Natural killer cell treated with Interleukin-12 subunit alpha and Interleukin-12 subunit beta and Interleukin-15 and Interleukin-18, amount 100 ng/mL, for 72 hours (primary cell): ENCODE results near the gene ANXA2. TPM values are rescaled to one million over a fixed set of nuclear protein-coding genes. Genes with fewer than 3 reads are reported as not detected.
"Not testable (repeated sequence)": the region's sequence is repeated elsewhere in the genome, so short reads cannot be mapped to it uniquely, and the experiment has no call there.

ENCODE experiments used
- ATAC-seq, 2 donors: fragments of 150-1000 bp; cut with Tn5 transposase in 1 of 2; sonication (Bioruptor Pico), chemical (Tn5 transposase) in 1 of 2; 2 replicates each; pipeline ENCODE4 v1.10.0; 2021
- DNase-seq: peaks from one replicate; pipeline ENCODE4 v3.0.0; 2022; ENCODE audit warnings: low spot score
- H3K27ac Mint-ChIP-seq, 2 donors: 1 replicate in 1 of 2; 2 replicates in 1 of 2; pipeline ENCODE4 v1.8.0; 2022; ENCODE audit warnings: mixed read lengths in 2 of 2, mild to moderate bottlenecking in 1 of 2, moderate library complexity in 1 of 2
- H3K27me3 Mint-ChIP-seq, 2 donors: 1 replicate in 1 of 2; 2 replicates in 1 of 2; pipeline ENCODE4 v1.8.0; 2022; ENCODE audit warnings: mixed read lengths in 2 of 2
- H3K36me3 Mint-ChIP-seq: one replicate; pipeline ENCODE4 v1.8.0; 2022; ENCODE audit warnings: mixed read lengths
- H3K4me1 Mint-ChIP-seq, 2 donors: 1 replicate in 1 of 2; 2 replicates in 1 of 2; pipeline ENCODE4 v1.8.0; 2022; ENCODE audit warnings: low read depth in 2 of 2, mixed read lengths in 2 of 2, mild to moderate bottlenecking in 1 of 2
- H3K4me3 Mint-ChIP-seq: one replicate; pipeline ENCODE4 v1.8.0; 2022; ENCODE audit warnings: mixed read lengths
- H3K9me3 Mint-ChIP-seq: 2 replicates; pipeline ENCODE4 v1.8.0; 2022; ENCODE audit warnings: mixed read lengths
- total RNA-seq, 2 donors: library from RNA; stranded (reverse); gene quantifications; one replicate each; pipeline ENCODE4 v1.2.3, GENCODE V29; 2022

Gene ANXA2
- total RNA-seq, 2 donors from 2014 or later: 95.1 to 137 TPM

DNA sequence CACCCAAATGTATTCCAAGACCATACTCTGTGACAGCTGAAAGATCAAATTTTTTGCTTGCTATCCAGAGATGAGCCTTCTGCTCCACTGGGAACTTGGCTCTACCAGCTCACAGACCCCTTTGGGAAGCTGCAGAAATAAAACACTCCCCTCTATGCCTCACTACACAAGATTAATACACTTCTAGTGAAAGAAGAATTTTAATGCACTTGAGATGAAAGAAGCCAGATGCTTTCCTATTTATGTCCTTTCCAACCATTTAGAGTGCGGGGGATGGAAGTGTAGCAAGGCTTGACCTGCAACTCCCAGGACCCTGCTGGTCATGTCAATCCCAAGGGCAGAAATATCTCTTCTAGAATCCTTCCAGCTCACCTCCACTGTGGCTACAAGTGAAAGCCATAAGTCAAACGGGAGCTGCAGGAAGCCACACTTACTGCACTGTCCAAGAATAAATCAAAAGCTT, 34.7 kb downstream of the ANXA2 start:
- H3K4me3 Mint-ChIP-seq: no peak overlapping the region
- peaks cover 9 to 30% of the 10 kb centered on the region in 2 donors for H3K4me1 Mint-ChIP-seq
- H3K27ac Mint-ChIP-seq: peak overlapping the region in 1 of 2 donors; percentile 75
- no peak for DNase-seq
- H3K9me3 Mint-ChIP-seq: no peaks in the 10 kb centered on the region
- no peaks in the 10 kb centered on the region for H3K36me3 Mint-ChIP-seq
- ATAC-seq: no peak
- H3K27me3 Mint-ChIP-seq: no peaks in the 10 kb centered on the region

- H3K27ac Mint-ChIP-seq: peak overlapping the region in 1 of 2 donors; percentile 75
- peak overlapping the region; percentile 18 for H3K4me3 Mint-ChIP-seq
- H3K36me3 Mint-ChIP-seq: no peaks in the 10 kb centered on the region
- H3K4me1 Mint-ChIP-seq: peaks cover 9 to 30% of the 10 kb centered on the region in 2 donors
- no peaks in the 10 kb centered on the region for H3K9me3 Mint-ChIP-seq
- ATAC-seq (peak; percentile 61 to 96), DNase-seq (no peak)
- H3K27me3 Mint-ChIP-seq: no peaks in the 10 kb centered on the region
These were observed 35.3 kb downstream of the ANXA2 start for GRCh38 chr15:60362321-60363086.

- not testable (repeated sequence) for H3K27me3 Mint-ChIP-seq, H3K4me3 Mint-ChIP-seq, H3K9me3 Mint-ChIP-seq, H3K27ac Mint-ChIP-seq
- ATAC-seq: peak in 1 of 2 donors; percentile 66
- DNase-seq: peak; percentile 65
- Mint-ChIP-seq H3K36me3 (peaks cover 11% of the 10 kb centered on the region), H3K4me1 (peaks cover 9 to 30% of the 10 kb centered on the region in 2 donors)
These were observed 38.0 kb downstream of the ANXA2 start for GRCh38 chr15:60359738-60360137.

- DNase-seq (no peak), ATAC-seq (no peak)
- H3K4me1 Mint-ChIP-seq: peaks cover 9 to 25% of the 10 kb centered on the region in 2 donors
- no peak overlapping the region for H3K27ac Mint-ChIP-seq
- H3K4me3 Mint-ChIP-seq: no peak overlapping the region
- H3K27me3 Mint-ChIP-seq: no peaks in the 10 kb centered on the region
- no peaks in the 10 kb centered on the region for H3K9me3 Mint-ChIP-seq
- H3K36me3 Mint-ChIP-seq: peaks cover 14% of the 10 kb centered on the region
These were observed 38.7 kb downstream of the ANXA2 start for GRCh38 chr15:60358935-60359682.

DNA sequence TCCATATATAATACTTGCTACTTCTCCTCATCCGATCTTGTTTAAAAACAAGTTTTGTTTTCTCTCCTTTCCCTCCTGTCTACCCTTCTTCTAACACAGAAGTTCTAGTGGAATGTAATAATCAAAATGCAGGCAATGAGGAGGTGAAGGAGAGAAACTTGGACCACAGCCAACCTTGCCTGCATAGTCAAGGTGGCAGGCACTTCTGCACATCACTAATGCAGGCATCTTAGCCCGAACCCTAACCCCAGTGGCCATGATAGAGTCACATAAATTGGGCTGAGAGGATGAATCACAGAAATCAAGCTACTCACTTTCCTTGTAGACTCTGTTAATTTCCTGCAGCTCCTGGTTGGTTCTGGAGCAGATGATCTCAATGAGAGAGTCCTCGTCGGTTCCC, 41.0 kb downstream of the ANXA2 start:
- peaks cover 7 to 8% of the 10 kb centered on the region in 2 donors for H3K4me1 Mint-ChIP-seq
- DNase-seq: no peak
- H3K27ac Mint-ChIP-seq: no peak overlapping the region
- no peak overlapping the region for H3K4me3 Mint-ChIP-seq
- no peak for ATAC-seq
- H3K36me3 Mint-ChIP-seq: peaks cover 36% of the 10 kb centered on the region
- no peaks in the 10 kb centered on the region for H3K27me3 Mint-ChIP-seq
- H3K9me3 Mint-ChIP-seq: no peaks in the 10 kb centered on the region

- Mint-ChIP-seq H3K4me1 (peaks cover 7 to 8% of the 10 kb centered on the region in 2 donors), H3K4me3 (no peak overlapping the region), H3K27ac (no peak overlapping the region), H3K27me3 (no peaks in the 10 kb centered on the region), H3K9me3 (no peaks in the 10 kb centered on the region), H3K36me3 (peaks cover 42% of the 10 kb centered on the region)
- ATAC-seq (no peak), DNase-seq (no peak)
These were observed 42.5 kb downstream of the ANXA2 start for GRCh38 chr15:60355148-60355857.

DNA sequence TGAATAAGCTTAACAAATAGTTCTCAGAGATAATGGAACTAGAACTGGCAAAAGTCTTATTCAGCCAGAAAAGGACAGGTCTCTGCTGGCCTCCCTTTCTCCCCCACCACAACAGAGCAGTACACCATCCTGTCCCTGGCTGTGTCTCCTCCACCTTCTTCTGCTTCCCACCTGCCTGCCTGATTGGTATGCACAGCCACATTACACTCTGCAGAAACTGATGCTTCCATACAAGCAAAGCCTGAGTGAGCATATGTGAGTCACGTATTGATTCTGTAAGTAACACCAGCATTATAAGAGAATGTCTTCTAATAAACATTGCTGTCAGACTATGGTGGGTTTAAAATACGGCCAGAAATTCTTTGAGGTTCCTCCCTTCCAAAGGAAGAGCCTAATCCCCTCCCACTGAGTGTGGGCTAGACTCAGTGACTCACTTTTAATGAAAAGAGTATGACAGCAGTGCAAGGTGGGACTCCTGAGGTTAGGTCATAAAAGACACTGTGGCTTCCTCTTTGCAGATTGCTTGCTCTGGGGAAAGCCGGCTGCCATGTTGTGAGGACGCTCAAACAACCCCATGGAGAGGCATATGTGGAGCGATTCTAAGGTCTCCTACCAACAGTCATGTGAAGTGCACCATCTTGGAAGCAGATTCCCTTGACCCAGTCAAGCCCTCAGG, 44.4 kb downstream of the ANXA2 start:
- H3K9me3 Mint-ChIP-seq: no peaks in the 10 kb centered on the region
- DNase-seq (no peak), ATAC-seq (peak in 1 of 2 donors; percentile 44)
- H3K36me3 Mint-ChIP-seq: peaks cover 52% of the 10 kb centered on the region
- H3K27ac Mint-ChIP-seq: no peak overlapping the region
- H3K4me1 Mint-ChIP-seq: peaks cover 3 to 6% of the 10 kb centered on the region in 2 donors
- H3K27me3 Mint-ChIP-seq: no peaks in the 10 kb centered on the region
- H3K4me3 Mint-ChIP-seq: no peak overlapping the region

DNA sequence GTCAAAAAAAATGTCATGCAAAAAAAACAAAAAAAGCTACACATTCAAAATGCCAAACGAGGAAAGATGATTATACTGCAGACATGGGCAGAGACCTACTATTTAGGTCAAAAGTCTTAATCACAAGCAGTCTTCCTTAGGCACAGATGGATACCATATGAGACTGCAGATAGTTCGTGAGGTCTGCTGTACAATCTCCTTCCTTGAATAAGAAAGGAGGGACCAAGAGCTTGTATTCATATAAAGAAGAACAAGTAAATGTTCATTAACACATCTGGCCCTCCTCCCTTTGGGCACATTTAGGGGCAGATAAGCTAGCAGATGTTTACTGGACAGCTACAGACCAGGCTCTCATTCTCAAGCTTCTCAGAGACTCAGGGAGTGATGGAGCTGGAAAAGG, 45.3 kb downstream of the ANXA2 start:
- ATAC-seq: no peak
- peaks cover 54% of the 10 kb centered on the region for H3K36me3 Mint-ChIP-seq
- no peaks in the 10 kb centered on the region for H3K9me3 Mint-ChIP-seq
- H3K4me3 Mint-ChIP-seq: no peak overlapping the region
- H3K27ac Mint-ChIP-seq: no peak overlapping the region
- no peaks in the 10 kb centered on the region for H3K27me3 Mint-ChIP-seq
- no peak for DNase-seq
- H3K4me1 Mint-ChIP-seq: peaks cover 3 to 6% of the 10 kb centered on the region in 2 donors

GRCh38 chr15:60351066-60351465, 46.7 kb downstream of the ANXA2 start:
- peaks cover 57% of the 10 kb centered on the region for H3K36me3 Mint-ChIP-seq
- ATAC-seq (no peak), DNase-seq (no peak)
- peaks cover 3 to 6% of the 10 kb centered on the region in 2 donors for H3K4me1 Mint-ChIP-seq
- H3K4me3 Mint-ChIP-seq: no peak overlapping the region
- H3K9me3 Mint-ChIP-seq: no peaks in the 10 kb centered on the region
- H3K27ac Mint-ChIP-seq: peak overlapping the region in 1 of 2 donors; percentile 38
- H3K27me3 Mint-ChIP-seq: no peaks in the 10 kb centered on the region

DNA sequence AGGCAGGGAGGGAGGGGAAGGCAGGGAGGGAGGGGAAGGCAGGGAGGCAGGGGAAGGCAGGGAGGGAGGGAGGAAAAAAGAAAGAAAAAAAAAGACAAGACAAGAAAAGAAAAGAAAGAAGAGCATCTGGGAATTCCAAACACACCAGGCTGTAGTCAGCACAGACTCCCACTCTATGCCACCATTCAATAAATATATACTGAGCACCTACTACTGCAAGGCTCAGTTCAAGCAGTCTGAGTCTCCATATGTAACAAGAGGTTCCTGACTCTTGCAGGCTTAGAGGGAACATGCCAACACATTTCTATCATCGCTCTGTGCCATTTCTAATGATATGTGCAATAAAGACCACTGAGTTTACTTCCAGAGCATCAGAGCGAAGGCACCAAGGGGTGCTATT, 47.7 kb downstream of the ANXA2 start:
- DNase-seq: no peak
- peak overlapping the region in 1 of 2 donors; percentile 38 for H3K27ac Mint-ChIP-seq
- H3K9me3 Mint-ChIP-seq: no peaks in the 10 kb centered on the region
- H3K27me3 Mint-ChIP-seq: no peaks in the 10 kb centered on the region
- ATAC-seq: no peak
- H3K4me3 Mint-ChIP-seq: no peak overlapping the region
- peaks cover 52% of the 10 kb centered on the region for H3K36me3 Mint-ChIP-seq
- H3K4me1 Mint-ChIP-seq: peaks cover 3 to 6% of the 10 kb centered on the region in 2 donors

- H3K36me3 Mint-ChIP-seq: peaks cover 46% of the 10 kb centered on the region
- H3K27ac Mint-ChIP-seq: peak overlapping the region in 1 of 2 donors; percentile 43
- no peaks in the 10 kb centered on the region for H3K27me3 Mint-ChIP-seq
- no peak for DNase-seq
- ATAC-seq: no peak
- no peak overlapping the region for H3K4me3 Mint-ChIP-seq
- H3K9me3 Mint-ChIP-seq: no peaks in the 10 kb centered on the region
- H3K4me1 Mint-ChIP-seq: peaks cover 3 to 6% of the 10 kb centered on the region in 2 donors
These were observed 48.2 kb downstream of the ANXA2 start for GRCh38 chr15:60349589-60349988.

DNA sequence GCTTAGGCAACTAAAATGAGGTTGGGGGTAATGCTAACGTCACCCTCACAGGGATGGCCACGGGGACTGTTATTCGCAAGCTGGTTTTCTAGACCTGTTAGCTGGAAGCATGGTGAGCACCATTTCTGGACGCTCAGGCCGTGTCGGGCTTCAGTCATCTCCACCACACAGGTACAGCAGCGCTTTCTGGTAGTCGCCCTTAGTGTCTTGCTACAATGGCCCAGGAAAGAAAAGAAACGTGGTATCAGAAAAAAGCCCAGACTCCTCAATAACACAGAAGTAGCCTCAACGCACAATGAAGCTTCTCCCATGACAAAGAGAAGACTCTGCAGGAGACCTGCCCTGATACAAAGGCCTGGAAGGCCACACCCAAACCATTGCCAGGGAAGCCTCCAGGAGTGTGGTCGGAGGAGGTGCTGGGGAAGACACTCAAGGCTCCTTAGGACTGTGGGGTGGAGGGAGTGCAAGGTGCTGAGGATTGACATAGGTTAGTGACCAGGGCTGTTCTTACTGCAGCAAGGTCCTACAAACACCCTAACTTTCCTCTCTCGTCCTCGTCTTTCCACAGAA, 50.2 kb downstream of the ANXA2 start:
- H3K27ac Mint-ChIP-seq: no peak overlapping the region
- no peak for ATAC-seq
- H3K4me1 Mint-ChIP-seq: peaks cover 9 to 10% of the 10 kb centered on the region in 2 donors
- DNase-seq: no peak
- H3K36me3 Mint-ChIP-seq: peaks cover 30% of the 10 kb centered on the region
- H3K4me3 Mint-ChIP-seq: no peak overlapping the region
- H3K9me3 Mint-ChIP-seq: no peaks in the 10 kb centered on the region
- H3K27me3 Mint-ChIP-seq: no peaks in the 10 kb centered on the region

GRCh38 chr15:60346653-60347052, 51.1 kb downstream of the ANXA2 start:
- no peaks in the 10 kb centered on the region for H3K9me3 Mint-ChIP-seq
- no peak for DNase-seq
- ATAC-seq: no peak
- peaks cover 9 to 10% of the 10 kb centered on the region in 2 donors for H3K4me1 Mint-ChIP-seq
- no peak overlapping the region for H3K4me3 Mint-ChIP-seq
- no peak overlapping the region for H3K27ac Mint-ChIP-seq
- no peaks in the 10 kb centered on the region for H3K27me3 Mint-ChIP-seq
- H3K36me3 Mint-ChIP-seq: peaks cover 21% of the 10 kb centered on the region
